ENCODE measurements around the gene THYN1.

Gene THYN1

DNA sequence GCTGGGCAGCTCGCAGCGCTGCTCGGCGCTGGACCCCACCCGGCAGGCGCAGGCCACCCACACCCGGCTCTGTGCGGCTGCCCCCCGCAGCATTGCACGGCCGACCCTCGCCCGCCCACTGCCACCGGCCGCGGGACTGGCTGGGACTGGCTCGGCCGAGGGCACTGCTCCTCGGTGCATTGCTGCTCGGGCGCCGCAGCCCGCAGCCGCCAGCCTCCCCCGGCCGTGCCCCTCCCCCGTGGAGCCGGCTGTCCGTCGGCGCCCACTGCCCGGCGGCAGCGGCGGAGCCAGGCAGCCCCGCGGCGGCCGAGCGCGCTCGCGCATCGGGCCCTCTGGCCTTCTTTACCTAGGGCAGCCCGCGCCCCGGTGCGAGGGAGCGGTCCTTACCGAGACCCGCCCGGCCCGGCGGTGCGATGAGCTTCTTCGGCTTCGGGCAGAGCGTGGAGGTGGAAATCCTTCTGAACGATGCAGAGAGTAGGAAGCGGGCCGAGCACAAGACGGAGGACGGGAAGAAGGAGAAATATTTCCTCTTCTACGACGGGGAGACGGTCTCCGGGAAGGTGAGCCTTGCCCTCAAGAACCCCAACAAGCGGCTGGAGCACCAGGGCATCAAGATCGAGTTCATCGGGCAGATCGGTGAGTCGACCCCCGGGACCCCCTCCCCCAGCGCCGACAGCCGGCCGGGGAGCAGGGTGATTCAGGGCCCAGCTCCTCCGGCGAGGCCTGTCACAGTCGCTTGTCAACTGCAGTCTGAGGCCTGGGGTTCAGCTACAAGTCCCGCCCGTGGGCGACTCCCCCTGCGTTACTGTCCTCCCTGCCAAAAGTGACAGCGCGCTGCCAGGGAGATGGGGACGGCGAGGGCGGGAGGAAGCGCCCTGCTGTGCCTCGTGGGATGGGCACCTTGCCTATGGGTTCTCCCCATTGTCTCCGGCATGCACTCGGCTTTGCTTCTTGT is 28.2 kb downstream of the THYN1 start:
- H3K4me3 ChIP-seq (ENCODE audit: low read depth, low read length): peak overlapping the region; percentile 99

DNA sequence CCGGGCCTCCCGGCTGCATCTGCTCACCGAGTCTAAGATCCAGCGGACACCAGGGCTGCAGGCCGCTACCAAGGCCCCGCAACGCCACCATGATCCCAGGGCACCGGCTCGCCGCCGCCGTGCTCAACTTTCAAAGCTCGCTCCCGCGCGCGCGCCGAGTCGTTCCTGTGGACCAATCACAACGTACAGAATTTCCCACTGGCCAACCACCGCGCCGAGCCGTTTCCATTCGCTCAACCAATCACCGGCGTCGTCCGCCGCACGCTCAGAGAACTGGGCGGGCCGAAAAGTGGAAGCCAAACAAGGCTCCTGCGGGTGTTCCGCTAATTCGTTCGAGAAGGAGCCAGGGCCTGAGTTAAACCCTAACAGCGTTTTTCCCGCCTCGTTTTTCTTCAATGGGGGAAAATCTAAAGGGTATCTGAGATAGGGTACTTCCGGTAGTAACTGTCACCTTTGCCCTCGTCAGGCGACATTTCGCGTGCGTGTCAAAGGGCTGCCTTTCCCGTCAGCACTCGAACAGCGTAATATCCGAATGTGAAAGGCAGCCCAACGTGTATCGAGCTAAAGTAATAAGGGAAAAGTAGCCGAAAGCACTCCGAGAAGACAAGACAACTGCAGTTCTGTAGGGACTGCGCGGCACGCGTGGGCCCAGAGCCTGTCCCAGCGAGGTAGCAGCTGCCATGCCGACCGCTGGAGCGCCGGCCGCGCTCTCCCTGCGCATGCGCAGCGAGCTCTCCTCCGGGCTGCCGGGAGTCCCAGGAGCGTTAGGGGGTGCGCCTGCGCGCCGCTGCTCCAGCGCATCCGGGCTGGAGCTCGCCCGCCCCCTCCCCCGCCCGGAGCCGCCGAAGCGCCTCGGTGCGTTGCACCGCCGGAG is 29.1 kb downstream of the THYN1 start, which contains the start of the genes NCAPD3 and VPS26B:
NCAPD3 (minus strand) TSS at position 132 of the 874 bp plus-strand sequence; CDS start at position 91, 41 bp downstream.
VPS26B (plus strand) TSS at position 836 of the 874 bp plus-strand sequence. CDS start 452 bp downstream, outside the sequence.
- peak within 1 kb of the TSS; percentile 99 for H3K4me3 ChIP-seq (ENCODE audit: low read depth, low read length)

- H3K4me3 ChIP-seq (ENCODE audit: low read depth, low read length): peak overlapping the region; percentile 99
Measured at GRCh38 chr11:134223121-134223520, 30.0 kb downstream of the THYN1 start.

GRCh38 chr11:134216816-134217215 is 36.3 kb downstream of the THYN1 start:
- H3K4me3 ChIP-seq (ENCODE audit: low read depth, low read length): no peak overlapping the region

GRCh38 chr11:134215836-134216235 is 37.3 kb downstream of the THYN1 start:
- no peak overlapping the region for H3K4me3 ChIP-seq (ENCODE audit: low read depth, low read length)

DNA sequence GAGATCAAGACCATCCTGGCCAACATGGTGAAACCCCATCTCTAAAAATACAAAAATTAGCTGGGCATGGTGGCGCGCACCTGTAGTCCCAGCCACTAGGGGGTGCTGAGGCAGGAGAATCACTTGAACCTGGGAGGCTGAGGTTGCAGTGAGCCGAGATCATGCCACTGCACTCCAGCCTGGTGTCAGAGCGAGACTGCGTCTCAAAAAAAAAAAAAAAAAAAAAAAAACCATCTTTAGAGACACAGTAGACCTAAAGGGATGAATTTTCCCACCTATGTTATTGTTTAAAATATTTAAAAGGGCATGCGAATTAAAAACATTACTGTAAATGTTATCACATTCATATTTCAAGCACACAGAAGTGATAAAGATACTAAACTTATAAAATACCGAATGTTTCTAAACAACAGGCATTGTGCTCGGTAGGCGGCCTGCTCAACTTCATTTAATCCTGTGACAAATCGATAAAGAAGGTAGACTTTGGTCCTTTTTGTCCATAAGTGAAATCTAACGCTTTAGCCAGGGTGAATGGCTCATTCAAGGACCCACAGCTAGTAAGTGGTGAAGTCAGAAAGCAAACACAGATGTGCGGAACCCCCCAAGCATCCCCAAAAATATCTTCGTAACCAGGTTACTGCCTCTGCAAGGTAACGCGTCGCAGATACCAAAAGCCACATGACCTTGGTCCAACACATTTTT is 45.5 kb downstream of the THYN1 start:
- H3K4me3 ChIP-seq (ENCODE audit: low read depth, low read length): no peak overlapping the region

DNA sequence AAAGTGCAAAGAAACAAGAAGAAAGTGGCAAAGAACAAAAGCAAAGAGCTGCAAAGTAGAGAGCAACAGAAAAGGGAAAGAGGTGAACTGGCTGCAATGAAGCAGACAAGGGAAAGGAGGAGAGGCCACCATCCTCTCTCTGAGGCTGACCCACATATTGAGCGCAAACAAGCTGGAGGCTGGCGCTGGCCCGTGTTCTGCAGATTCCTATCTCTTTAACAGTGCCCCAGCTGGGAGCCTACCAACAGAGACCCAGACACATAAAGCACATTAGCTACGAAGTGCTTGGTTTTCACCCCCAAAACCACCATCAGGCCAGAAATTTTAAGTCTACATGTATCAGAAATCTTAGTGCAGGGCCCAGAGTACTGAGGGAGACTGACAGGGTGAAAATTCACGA is 47.0 kb downstream of the THYN1 start:
- H3K4me3 ChIP-seq (ENCODE audit: low read depth, low read length): no peak overlapping the region

GRCh38 chr11:134205729-134206128 is 47.4 kb downstream of the THYN1 start:
- H3K4me3 ChIP-seq (ENCODE audit: low read depth, low read length): no peak overlapping the region

GRCh38 chr11:134202661-134203060 is 50.5 kb downstream of the THYN1 start:
- H3K4me3 ChIP-seq (ENCODE audit: low read depth, low read length): no peak overlapping the region

GRCh38 chr11:134200688-134201087 is 52.5 kb downstream of the THYN1 start:
- H3K4me3 ChIP-seq (ENCODE audit: low read depth, low read length): no peak overlapping the region

- H3K4me3 ChIP-seq (ENCODE audit: low read depth, low read length): no peak overlapping the region
Measured at GRCh38 chr11:134199531-134199930, 53.6 kb downstream of the THYN1 start.
